HFFc6 (cell line): ENCODE results near the gene A4GALT. TPM values are rescaled to one million over a fixed set of nuclear protein-coding genes. Genes with fewer than 3 reads are reported as not detected.

Experiments
- DNase-seq: peaks from one replicate; pipeline ENCODE4 v3.0.0-alpha.2; 2018
- H3K27ac Mint-ChIP-seq: 2 replicates; pipeline ENCODE4 v1.8.0; 2020; ENCODE audit warnings: mild to moderate bottlenecking, mixed read lengths
- H3K27me3 Mint-ChIP-seq: 2 replicates; pipeline ENCODE4 v1.8.0; 2021; ENCODE audit warnings: mild to moderate bottlenecking, moderate library complexity, mixed read lengths; ENCODE audit not compliant: insufficient read depth
- H3K36me3 Mint-ChIP-seq: 2 replicates; pipeline ENCODE4 v1.8.0; 2021; ENCODE audit warnings: low read depth, mixed read lengths
- H3K4me1 Mint-ChIP-seq: 2 replicates; pipeline ENCODE4 v1.8.0; 2020; ENCODE audit warnings: low read depth, mixed read lengths
- H3K4me3 Mint-ChIP-seq: 2 replicates; pipeline ENCODE4 v1.8.0; 2020; ENCODE audit warnings: mild to moderate bottlenecking, moderate library complexity, mixed read lengths
- H3K9me3 Mint-ChIP-seq: 2 replicates; pipeline ENCODE4 v1.8.0; 2020; ENCODE audit warnings: mild to moderate bottlenecking, mixed read lengths
- total RNA-seq, 6 experiments: library from RNA; stranded (reverse); fragmentation: NEBNext Ultra II Directional; extraction: Animal tissue kit (Norgen Biotek cat#: 25700); gene quantifications; 2 replicates in 1 of 6; 3 replicates in 5 of 6; pipeline ENCODE4 v1.2.3, GENCODE V29; 2021
- TF ChIP-seq, protein P1 (sequence below): fragments of 200-600 bp; sonication (generic); IDR thresholded peaks from 2 replicates; pipeline ENCODE4 v1.5.0; 2021; ENCODE audit warnings: antibody characterized with exemption, mild to moderate bottlenecking

A4GALT gene
- total RNA-seq, 6 experiments from 2014 or later, result 12.2 to 14.3 (median 13.1) TPM

DNA sequence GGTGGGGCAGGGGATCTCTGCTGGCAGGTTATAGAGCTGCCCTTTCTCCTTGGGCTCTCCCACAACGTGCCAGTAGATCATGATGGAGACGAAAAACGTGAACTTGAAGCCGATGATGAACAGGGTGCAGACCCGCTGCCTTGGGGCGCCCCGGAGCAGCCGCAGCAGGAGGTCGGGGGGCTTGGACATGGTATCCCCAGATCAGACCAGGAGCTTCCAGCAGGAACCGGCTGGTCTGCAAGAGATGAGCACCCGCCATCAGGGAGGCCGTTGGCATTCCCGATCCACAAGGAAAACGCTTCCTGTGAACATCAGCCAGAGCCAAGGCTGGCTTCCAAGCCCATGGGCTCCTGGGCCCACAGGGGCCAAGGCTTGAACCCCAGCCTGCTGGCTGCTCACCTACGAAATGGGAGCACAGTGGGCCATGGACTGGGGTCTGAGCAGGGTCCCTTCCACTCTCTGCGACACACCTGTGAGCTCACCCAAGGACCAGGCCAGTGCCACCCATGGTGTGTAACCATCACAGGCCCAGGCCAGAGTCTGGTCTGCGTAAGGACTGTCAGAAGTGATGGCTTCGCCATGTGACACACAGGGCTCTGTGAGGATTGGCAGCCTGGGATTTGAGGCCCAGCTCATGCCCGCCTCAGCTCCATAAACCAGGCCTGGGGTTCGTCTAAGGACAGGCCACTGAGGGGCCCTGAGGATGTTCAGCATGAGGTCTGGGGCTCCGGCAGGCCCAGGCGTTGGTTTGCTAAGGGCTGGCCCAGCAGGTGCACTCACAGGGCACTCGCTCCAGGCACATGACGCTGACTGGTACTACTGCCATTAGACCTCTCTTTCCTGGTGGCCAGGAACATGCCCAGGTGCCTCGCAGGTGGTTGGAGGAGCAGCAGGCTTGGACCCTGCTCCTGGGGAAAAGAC lies 26.6 kb downstream of the A4GALT start:
- no peak overlapping the region for H3K4me3 Mint-ChIP-seq
- no peak for DNase-seq
- no peaks in the 10 kb centered on the region for H3K36me3 Mint-ChIP-seq
- peaks cover 28% of the 10 kb centered on the region for H3K4me1 Mint-ChIP-seq
- no peaks in the 10 kb centered on the region for H3K9me3 Mint-ChIP-seq
- H3K27ac Mint-ChIP-seq, result no peak overlapping the region
- no peaks in the 10 kb centered on the region; the same call in 1 of the 2 replicates for H3K27me3 Mint-ChIP-seq
- TF ChIP-seq, protein P1, sequence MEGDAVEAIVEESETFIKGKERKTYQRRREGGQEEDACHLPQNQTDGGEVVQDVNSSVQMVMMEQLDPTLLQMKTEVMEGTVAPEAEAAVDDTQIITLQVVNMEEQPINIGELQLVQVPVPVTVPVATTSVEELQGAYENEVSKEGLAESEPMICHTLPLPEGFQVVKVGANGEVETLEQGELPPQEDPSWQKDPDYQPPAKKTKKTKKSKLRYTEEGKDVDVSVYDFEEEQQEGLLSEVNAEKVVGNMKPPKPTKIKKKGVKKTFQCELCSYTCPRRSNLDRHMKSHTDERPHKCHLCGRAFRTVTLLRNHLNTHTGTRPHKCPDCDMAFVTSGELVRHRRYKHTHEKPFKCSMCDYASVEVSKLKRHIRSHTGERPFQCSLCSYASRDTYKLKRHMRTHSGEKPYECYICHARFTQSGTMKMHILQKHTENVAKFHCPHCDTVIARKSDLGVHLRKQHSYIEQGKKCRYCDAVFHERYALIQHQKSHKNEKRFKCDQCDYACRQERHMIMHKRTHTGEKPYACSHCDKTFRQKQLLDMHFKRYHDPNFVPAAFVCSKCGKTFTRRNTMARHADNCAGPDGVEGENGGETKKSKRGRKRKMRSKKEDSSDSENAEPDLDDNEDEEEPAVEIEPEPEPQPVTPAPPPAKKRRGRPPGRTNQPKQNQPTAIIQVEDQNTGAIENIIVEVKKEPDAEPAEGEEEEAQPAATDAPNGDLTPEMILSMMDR, result no peak

DNA sequence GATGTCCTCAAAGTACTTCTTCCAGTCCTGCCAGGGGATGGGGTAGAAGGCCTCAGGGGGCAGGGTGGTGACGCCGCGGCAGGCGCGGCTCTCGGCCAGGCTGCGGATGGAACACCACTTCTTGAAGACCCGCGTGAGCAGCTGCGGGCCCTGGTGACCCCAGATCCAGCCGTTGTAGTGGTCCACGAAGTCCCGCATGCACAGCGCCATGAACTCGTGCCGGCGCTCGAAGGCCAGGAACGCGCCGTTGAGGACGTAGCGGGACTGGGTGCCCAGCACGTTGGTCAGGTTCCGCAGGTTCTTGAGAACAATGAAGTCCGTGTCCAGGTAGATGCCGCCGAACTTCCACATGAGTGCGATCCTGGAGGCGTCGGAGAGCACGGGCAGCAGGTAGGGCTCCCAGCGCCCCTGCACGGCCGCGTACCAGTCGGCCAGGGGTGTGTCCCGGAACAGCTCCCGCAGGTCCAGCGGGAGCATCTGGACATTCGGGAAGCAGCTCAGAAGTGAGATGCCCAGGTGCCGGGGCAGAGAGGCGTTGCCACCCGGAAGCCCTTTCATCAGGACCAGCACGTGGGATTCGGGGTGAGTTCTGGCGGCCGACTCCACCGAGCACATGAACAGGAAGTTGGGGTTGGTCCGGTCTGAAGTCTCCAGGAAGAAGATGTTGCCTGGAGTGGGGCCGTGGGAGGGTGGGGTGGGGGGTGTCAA lies 27.5 kb downstream of the A4GALT start:
- Mint-ChIP-seq H3K4me1 (peaks cover 28% of the 10 kb centered on the region), H3K4me3 (no peak overlapping the region), H3K27me3 (no peaks in the 10 kb centered on the region), H3K36me3 (no peaks in the 10 kb centered on the region), H3K9me3 (no peaks in the 10 kb centered on the region), H3K27ac (no peak overlapping the region)
- TF ChIP-seq, protein P1, result no peak
- DNase-seq, result no peak

DNA sequence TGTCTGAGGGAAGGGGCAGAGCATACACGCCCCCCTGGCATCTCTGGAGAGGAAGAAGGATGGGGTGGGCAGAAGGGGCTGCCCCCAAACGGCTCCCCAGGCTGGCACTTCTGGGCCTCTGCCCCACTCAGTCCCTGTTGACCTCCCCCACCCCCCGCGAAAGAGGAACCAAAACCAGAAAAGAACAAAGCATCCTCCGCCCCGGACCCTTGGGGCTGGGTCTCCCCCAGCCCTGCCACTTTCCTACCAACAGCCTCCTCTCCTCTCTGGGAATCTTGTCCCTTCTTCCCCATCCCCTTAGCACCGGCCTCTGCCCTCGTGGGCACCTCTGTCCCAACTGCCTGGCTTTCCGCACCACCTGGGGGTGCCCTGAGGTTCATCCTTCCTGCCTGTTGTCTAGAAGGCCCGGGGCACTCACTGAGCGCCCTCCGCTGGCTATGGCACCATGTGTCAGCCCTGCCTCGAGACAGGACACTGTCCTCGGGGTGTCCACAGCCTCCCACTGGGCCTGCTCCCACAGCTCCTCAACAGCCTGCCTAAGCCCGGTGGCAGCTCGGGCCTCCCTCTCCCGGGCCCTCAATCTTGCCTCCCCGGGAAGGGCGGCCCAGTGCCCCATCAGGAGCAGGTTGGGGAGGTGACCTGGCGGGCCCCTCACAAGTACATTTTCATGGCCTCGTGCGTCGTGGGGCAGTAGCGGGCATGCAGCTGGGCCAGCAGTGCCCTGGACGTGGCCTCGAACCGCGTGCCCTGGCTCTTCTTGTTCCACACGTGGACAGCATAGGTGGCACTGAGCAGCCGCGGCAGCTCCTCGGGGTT lies 28.2 kb downstream of the A4GALT start:
- Mint-ChIP-seq H3K9me3 (no peaks in the 10 kb centered on the region), H3K27ac (no peak overlapping the region), H3K4me1 (peaks cover 28% of the 10 kb centered on the region), H3K36me3 (no peaks in the 10 kb centered on the region), H3K27me3 (no peaks in the 10 kb centered on the region), H3K4me3 (no peak overlapping the region)
- no peak for DNase-seq
- TF ChIP-seq, protein P1, result peak; percentile 31

DNA sequence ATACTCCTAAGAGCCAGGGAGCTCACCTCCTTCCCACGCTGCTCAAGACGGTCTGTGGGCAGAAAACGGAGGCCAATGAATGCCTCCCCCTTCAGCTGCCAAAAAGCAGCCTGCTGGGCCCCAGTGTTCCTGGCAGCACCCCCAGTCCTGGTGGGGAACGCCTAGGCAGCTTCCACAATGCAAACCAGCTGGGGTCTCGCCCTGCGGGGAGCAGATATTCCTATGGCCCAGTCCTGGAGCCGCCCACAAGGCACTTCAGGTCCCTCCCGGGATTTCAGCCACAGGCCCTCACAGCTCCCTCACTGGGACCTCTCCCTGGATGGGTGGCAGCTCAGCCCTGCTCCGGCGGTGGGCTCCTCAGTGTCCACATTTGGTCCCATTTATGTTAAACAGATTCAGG lies 29.2 kb downstream of the A4GALT start:
- no peaks in the 10 kb centered on the region for H3K27me3 Mint-ChIP-seq
- H3K4me3 Mint-ChIP-seq, result no peak overlapping the region
- H3K36me3 Mint-ChIP-seq, result no peaks in the 10 kb centered on the region
- peaks cover 26% of the 10 kb centered on the region for H3K4me1 Mint-ChIP-seq
- TF ChIP-seq, protein P1, result no peak
- no peak overlapping the region for H3K27ac Mint-ChIP-seq
- H3K9me3 Mint-ChIP-seq, result no peaks in the 10 kb centered on the region
- DNase-seq, result no peak
